Measurements from ENCODE around the gene ZNF77. TPM values are rescaled to one million over a fixed set of nuclear protein-coding genes. Genes with fewer than 3 reads are reported as not detected.

ZNF77 gene
- total RNA-seq, 1 donor from 2014 or later = 3.0 TPM

DNA sequence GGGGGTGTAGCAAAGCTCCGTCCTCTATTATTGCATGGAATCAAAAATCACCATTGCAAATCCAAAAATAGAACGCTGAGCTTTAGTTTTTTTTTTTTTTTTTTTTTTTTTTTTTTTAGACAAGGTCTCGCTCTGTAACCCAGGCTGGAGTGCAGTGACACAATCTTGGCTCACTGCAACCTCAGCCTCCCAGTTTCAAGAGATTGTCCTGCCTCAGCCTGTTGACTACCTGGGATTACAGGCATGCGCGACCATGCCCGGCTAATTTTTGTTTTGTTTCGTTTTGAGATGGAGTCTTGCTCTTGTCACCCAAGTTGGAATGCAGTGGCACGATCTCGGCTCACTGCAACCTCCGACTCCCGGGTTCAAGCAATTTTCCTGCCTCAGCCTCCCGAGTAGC lies 15.3 kb upstream of the ZNF77 start:
- Histone ChIP-seq H3K36me3 (no peaks in the 10 kb centered on the region), H3K4me3 (no peak overlapping the region), H3K4me1 (no peaks in the 10 kb centered on the region), H3K9me3 (no peaks in the 10 kb centered on the region), H3K27ac (no peak overlapping the region), H3K27me3 (no peaks in the 10 kb centered on the region)
- TF ChIP-seq, protein P1, sequence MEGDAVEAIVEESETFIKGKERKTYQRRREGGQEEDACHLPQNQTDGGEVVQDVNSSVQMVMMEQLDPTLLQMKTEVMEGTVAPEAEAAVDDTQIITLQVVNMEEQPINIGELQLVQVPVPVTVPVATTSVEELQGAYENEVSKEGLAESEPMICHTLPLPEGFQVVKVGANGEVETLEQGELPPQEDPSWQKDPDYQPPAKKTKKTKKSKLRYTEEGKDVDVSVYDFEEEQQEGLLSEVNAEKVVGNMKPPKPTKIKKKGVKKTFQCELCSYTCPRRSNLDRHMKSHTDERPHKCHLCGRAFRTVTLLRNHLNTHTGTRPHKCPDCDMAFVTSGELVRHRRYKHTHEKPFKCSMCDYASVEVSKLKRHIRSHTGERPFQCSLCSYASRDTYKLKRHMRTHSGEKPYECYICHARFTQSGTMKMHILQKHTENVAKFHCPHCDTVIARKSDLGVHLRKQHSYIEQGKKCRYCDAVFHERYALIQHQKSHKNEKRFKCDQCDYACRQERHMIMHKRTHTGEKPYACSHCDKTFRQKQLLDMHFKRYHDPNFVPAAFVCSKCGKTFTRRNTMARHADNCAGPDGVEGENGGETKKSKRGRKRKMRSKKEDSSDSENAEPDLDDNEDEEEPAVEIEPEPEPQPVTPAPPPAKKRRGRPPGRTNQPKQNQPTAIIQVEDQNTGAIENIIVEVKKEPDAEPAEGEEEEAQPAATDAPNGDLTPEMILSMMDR (IDR thresholded peaks at IDR 0.05) = no peak
- intact Hi-C loops (cut with DNase I) = loop anchor here (5.0 kb wide), 1 partner anchor 147 kb away; no protein-coding TSS in a partner anchor
- no peak for DNase-seq (ENCODE audit: low spot score in 2 of 2)

DNA sequence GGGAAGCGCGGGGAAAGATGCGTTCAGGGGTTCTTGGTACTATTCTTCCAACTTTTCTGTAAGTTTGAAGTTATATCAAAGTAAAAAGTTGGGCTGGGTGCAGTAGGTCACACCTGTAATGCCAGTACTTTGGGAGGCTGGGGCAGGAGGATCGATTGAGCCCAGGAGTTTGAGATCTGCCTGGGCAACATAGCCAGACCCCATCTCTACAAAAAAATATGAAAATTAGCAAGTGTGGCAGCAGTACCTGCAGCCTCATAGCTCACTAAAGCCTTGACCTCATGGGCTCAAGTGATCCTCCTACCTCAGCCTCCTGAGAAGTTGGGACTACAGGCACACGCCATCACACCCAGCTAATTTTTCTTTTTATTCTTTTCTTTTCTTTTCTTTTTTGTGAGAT lies 12.4 kb upstream of the ZNF77 start:
- Histone ChIP-seq H3K27me3 (no peaks in the 10 kb centered on the region), H3K27ac (no peak overlapping the region), H3K36me3 (no peaks in the 10 kb centered on the region), H3K9me3 (no peaks in the 10 kb centered on the region), H3K4me3 (no peak overlapping the region), H3K4me1 (no peaks in the 10 kb centered on the region)
- no peak for DNase-seq (ENCODE audit: low spot score in 2 of 2)
- TF ChIP-seq, protein P1 (IDR thresholded peaks at IDR 0.05) = no peak
- intact Hi-C loops (cut with DNase I) = no loop called here

DNA sequence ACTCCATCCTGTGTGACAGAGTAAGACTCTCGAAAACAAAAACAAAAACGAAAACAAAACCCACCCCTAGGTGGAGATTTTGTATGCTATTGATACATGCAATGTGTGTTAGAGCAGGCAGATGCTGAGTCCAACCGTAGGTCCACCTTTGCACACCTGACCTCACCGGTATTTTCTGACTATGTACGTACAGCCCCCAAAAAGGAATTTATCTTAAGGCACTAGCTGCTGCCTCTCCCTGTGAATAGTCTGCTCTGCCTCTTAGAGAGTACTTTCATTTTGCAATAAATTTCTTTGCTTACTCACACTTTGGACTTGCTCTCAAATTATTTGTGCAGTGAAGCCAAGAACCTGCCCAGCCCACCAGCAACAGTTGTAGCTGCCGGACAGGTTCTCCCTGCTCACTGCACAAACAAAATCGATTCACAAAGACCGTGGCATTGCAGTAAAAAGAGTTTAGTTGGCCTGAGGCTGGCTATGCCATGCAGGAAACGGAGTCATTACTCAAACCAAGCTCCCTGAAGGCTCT lies 8.2 kb upstream of the ZNF77 start:
- peak overlapping the region in 1 of 2 donors; percentile 1 for H3K4me3 ChIP-seq
- no peak overlapping the region for H3K27ac ChIP-seq
- peaks cover 6 to 9% of the 10 kb centered on the region in 2 donors for H3K4me1 ChIP-seq
- no peak for DNase-seq (ENCODE audit: low spot score in 2 of 2)
- no peaks in the 10 kb centered on the region for H3K27me3 ChIP-seq
- no peaks in the 10 kb centered on the region for H3K9me3 ChIP-seq
- TF ChIP-seq, protein P1 (IDR thresholded peaks at IDR 0.05) = no peak
- intact Hi-C loops (cut with DNase I) = loop anchor here (5.0 kb wide), 1 partner anchor 209 kb away; no protein-coding TSS in a partner anchor
- no peaks in the 10 kb centered on the region for H3K36me3 ChIP-seq

DNA sequence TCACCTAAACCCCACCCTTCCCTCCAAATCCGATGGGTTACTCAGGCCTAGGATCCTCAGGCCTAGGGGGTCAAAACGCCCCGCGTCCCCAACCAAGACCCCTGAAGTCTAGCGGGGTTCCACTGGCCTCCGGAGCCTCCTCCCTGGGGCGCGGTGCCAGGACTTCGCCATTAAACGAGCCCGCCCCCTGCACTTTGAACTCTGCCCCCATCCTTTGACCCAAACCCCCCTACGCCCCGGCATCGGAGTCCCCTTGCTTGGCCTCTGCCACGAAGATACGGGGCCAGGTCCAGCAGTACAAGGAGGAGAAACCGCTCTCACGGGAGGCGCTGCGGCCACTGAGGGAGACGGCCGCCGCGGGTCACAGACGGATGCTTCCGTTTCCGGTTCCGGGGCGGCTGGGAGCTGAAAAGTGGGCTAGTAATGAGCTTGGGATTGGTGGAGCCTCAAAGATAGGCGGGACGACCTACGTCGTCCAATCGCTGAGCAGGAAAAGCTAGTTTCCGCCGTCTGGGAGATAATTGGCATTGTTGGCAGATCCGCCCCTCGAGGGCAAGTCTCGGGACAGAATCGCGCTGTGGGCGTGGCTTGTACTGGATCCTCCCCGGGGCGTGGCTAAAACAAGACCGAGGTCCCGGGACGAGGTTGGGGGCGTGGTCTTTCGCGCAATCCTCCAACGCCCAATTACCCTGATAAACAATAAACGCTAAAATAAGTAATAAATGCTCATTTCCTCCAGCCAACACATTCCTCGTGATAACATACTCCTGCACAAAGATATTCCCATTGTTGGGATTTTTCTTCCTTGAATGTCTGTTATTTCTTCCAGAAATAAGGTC lies 5.7 kb upstream of the ZNF77 start:
- H3K4me1 ChIP-seq = peaks cover 6 to 10% of the 10 kb centered on the region in 2 donors
- peak overlapping the region; percentile 83 to 86 for H3K4me3 ChIP-seq
- intact Hi-C loops (cut with DNase I) = loop anchor here (1.0 to 5.0 kb wide), 8 partner anchors 26 to 235 kb away; partner anchors contain the start of genes GNA11, NCLN, TLE5 and TLE6

DNA sequence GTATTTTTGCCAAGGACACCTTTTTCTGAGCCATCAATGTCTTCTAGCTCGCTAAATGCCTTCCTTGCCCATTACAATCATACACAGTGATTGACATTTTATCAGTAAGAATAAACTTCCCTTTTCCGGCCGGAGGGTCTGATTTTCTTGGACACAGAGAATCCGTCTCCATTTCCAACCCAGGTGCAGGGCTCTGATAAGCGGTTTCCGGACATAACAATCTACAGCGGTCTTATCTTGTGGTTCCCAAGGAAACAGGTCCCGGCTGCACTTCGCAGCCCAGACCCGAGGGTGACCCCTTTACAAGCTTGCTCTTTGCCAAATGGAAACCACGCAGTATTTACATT lies 5.1 kb upstream of the ZNF77 start:
- intact Hi-C loops (cut with DNase I) = loop anchor here (1.0 to 5.0 kb wide), 8 partner anchors 27 to 235 kb away; partner anchors contain the start of genes GNA11, NCLN, TLE5 and TLE6
- Histone ChIP-seq H3K27me3 (no peaks in the 10 kb centered on the region), H3K27ac (peak overlapping the region; percentile 97), H3K4me1 (peaks cover 6 to 12% of the 10 kb centered on the region in 2 donors), H3K4me3 (peak overlapping the region; percentile 83 to 86), H3K36me3 (no peaks in the 10 kb centered on the region), H3K9me3 (no peaks in the 10 kb centered on the region)
- DNase-seq (ENCODE audit: low spot score in 2 of 2) = no peak
- TF ChIP-seq, protein P1 (IDR thresholded peaks at IDR 0.05) = no peak

More for the DNA sequence above, 5.7 kb upstream of the ZNF77 start:
- no peaks in the 10 kb centered on the region for H3K27me3 ChIP-seq
- DNase-seq (ENCODE audit: low spot score in 2 of 2) = peak; percentile 99 to 100
- H3K36me3 ChIP-seq = no peaks in the 10 kb centered on the region
- no peaks in the 10 kb centered on the region for H3K9me3 ChIP-seq
- TF ChIP-seq, protein P1 (IDR thresholded peaks at IDR 0.05) = no peak
- peak overlapping the region; percentile 97 for H3K27ac ChIP-seq
